NCI-H82 treated with DMSO at 0.1 percent for 48 hours (cell line): Measurements from ENCODE around the gene GRWD1.
A peak's percentile ranks its signal among the peaks of the same experiment; 100 is the strongest.

Experiments
- DNase-seq: peaks from one replicate; lab custom pipeline; 2025; ENCODE audit not compliant: unreplicated experiment; lab: John Stamatoyannopoulos, UW

GRWD1 gene

DNA sequence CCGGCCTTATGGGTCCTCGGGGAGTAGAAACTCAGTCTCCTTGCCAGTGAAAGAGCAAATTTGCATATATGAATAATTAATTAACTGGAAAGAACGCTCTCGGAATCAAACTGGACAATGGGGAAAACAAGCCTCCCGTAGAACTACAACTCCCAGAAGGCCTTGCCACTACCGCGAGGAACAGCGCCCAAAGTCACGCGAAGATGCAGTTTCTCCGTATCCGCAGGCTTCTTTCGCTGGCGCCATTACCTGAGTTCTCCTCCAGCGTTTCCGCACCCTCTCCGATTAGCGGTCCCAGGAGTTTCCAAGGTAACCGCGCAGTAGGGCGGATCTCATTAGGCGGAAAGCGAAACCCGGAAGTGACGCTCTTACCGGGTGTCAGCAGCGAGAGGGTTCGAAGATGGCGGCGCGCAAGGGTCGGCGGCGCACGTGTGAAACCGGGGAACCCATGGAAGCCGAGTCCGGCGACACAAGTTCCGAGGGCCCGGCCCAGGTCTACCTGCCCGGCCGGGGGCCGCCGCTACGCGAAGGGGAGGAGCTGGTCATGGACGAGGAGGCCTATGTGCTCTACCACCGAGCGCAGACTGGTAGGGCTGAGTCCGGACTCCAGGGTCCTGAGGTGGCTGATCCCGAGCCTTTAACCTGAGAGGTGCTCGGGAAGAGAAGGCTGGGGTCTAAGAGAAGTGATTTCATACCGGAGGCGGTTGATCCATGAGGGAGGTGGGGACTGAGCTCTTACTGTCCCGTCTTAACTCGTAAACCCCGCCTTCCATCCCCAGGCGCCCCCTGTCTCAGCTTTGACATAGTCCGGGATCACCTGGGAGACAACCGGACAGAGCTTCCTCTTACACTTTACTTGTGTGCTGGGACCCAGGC lies at the start of gene GRWD1:
Gene GRWD1 (plus strand): TSS at position 378 of the 876 bp plus-strand sequence. CDS start 23 bp downstream, at position 401.
- DNase-seq = peak; percentile 91

GRCh38 chr19:48396016-48396823 lies 49.6 kb upstream of the GRWD1 start:
- DNase-seq = no peak

- no peak for DNase-seq
These were observed 49.0 kb upstream of the GRWD1 start for GRCh38 chr19:48396824-48397176.

DNA sequence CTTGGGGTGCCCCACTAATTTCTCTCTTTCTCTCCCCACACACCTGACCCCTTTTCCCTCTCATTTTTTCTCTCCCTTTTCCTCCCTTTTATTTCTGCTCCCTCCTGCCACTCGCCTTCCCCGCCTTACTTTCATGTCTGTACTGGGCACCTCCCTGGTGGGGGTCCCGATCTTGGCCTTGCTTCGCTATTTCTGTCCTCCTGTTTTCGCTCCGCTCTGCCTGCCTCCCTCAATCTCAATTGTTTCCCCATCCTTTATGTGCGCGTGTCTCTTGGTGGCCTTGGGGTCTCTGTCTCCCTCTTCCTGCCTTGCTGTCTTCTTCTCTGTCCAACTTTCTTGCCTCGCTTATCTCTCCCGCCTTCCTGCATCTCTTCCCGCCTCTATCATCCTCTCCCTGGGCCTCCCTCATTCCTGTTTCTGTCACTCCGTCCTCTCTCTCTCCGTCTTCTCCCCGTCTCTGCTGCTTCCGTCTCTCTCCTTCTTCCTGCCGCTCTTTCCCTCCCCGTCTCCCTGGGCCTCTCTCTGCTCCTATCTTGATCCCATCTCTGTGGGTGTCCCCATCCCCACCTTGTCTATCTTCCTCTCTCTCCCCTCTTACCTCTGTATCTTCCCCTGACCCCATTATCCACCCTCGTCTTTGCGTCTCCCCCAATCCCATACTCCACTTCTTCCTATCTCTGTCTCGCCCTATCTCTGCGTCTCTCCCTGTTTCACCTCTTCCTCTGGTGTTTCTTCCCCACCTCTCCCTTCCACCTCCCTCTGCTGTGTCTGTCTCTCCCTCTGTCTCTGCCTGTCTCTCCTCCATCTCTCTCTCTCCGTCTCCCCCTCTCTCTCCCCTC lies 48.3 kb upstream of the GRWD1 start:
- no peak for DNase-seq

DNA sequence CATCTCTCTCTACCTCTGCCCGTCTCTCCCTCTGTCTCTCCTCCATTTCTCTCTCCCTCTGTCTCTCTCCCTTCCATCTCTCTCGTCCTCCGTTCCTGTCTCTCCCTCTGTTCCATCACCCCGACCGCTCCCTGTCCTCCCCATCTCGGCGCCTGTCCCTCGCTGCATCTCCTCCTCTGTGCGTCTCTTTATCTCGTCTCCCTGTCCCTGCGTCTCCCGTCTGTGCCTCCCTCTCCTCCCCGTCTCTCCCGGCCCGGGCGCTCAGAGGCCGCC lies 47.7 kb upstream of the GRWD1 start:
- DNase-seq = no peak

GRCh38 chr19:48398375-48399235 lies 47.2 kb upstream of the GRWD1 start:
- DNase-seq = peak; percentile 90

- DNase-seq = no peak
These were observed 45.6 kb upstream of the GRWD1 start for GRCh38 chr19:48400018-48400742.

- no peak for DNase-seq
These were observed 44.5 kb upstream of the GRWD1 start for GRCh38 chr19:48401287-48401686.

DNA sequence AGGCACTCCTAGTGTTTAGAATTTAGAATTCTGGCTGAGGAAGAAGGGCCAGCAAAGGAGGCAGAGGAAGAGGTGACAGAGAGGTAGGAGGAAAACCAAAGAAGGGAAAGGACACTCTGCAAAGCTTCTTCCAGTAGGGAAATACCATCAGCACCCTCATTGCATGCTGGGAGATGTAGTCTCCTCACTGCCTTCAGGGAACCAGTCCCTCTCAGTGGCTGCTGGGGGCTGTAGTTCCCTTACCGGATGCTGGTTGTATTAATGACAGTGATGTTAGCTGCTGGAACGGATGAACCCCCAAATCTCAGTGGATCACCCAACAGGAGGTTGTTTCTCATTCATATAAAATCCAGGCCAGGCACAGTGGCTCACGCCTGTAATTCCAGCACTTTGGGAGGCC lies 42.2 kb upstream of the GRWD1 start:
- peak; percentile 46 for DNase-seq

DNA sequence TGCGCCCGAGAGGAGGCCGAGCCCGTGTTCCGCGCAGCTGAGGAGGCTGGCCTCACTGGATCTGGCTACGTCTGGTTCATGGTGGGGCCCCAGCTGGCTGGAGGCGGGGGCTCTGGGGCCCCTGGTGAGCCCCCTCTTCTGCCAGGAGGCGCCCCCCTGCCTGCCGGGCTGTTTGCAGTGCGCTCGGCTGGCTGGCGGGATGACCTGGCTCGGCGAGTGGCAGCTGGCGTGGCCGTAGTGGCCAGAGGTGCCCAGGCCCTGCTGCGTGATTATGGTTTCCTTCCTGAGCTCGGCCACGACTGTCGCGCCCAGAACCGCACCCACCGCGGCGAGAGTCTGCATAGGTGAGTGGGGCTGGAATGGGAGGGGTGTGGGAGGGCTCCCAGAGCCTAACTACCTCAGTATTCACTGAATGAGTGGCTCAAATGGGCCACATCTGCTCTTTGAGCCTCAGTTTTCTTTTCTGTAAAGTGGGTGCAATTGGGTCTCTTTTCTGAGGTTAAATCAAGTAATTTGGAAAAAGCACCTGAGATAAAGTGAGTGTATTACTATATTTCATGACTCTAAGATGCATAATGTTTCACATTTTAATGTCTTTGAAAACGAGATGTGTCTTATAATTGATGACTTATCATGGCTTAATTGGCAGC lies 40.6 kb upstream of the GRWD1 start:
- DNase-seq = no peak

GRCh38 chr19:48405850-48406249 lies 39.9 kb upstream of the GRWD1 start:
- no peak for DNase-seq

DNA sequence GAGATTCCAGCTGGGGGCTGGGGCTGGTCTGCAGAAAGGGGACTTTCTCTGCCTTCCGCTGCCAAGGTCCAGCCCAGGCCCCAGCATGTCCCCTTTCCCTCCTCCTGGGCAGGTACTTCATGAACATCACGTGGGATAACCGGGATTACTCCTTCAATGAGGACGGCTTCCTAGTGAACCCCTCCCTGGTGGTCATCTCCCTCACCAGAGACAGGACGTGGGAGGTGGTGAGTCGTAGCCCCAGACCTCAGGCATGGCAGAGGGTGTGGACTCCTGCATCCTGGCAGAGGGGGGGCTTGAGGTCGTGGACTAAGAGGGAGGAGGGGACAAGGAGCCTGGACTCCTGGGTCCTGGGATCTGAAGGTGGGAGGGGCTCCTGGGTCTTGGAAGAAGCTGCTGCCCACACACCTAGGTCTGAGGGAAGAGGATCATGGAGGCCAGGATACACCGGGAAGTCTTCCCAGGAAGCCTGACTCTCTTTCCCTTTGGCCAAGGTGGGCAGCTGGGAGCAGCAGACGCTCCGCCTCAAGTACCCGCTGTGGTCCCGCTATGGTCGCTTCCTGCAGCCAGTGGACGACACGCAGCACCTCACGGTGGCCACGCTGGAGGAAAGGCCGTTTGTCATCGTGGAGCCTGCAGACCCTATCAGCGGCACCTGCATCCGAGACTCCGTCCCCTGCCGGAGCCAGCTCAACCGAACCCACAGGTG lies 31.8 kb upstream of the GRWD1 start:
- no peak for DNase-seq

GRCh38 chr19:48415395-48415794 lies 30.4 kb upstream of the GRWD1 start:
- peak; percentile 32 for DNase-seq

DNA sequence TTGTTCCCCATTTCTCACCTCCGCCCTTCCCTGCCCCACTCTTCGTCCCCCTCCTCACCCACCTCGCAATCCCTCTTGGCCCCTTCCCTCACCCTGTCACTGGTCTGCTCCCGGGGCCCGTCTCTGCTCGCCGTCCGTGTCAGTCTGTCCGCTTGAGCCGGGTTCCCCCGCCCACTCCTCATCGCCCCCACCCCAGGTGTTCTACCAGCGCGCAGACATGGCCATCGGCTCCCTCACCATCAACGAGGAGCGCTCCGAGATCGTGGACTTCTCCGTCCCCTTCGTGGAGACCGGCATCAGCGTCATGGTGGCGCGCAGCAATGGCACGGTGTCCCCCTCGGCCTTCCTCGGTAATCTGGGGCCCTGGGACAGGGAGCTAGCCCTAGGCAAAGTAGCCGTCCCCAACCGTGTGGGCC lies 30.0 kb upstream of the GRWD1 start:
- no peak for DNase-seq

- no peak for DNase-seq
These were observed 28.4 kb upstream of the GRWD1 start for GRCh38 chr19:48417421-48417820.

DNA sequence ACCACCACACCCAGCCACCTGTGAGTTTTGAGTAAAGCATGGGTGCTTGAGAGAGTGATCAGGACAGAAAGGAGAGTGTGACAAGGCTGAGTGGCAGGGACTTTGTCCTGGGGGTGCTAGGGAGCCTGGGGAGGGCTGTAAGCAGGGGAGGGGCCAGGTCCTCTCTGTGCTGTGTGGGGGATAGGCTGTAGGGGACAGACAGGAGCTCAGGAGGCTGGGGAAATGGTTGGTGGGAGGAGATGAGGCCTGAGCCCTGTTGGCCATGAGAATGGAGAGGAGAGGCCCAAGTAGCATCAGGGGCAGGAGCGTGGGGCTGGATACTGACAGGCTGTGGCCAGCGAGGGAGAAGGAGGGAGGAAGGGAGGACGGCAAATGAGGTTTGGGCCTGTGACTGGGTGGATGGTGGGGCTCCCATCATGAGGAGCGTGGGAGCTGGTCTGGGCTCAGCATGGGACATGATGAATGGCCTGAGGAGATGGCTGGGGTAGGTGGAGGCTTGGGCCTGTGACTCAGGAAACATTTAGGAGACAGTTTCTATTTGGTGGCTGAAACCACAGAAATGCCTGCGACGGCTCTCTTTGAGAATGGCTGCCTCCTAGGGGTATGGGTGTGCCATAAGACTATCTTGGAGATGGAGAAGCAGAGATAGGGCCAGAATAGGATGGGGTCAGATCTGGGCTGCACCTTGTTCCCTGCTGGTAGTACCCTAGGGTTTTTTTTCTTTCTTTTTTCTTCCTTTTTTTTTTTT lies 27.3 kb upstream of the GRWD1 start:
- DNase-seq = no peak

- no peak for DNase-seq
These were observed 26.4 kb upstream of the GRWD1 start for GRCh38 chr19:48419158-48419920.
